OCI-LY3 (cell line): ENCODE data around the gene BBX.

Experiments
- EZH2phosphoT487 ChIP-seq: fragments of 200-600 bp; shearing (Covaris generic); IDR thresholded peaks from 2 replicates; pipeline ENCODE4 v1.6.1; 2018; ENCODE audit warnings: antibody characterized with exemption, mixed run types, low read depth
- TF ChIP-seq, protein P1 (sequence below): fragments of 200-600, 300-600 bp; sonication (generic); IDR thresholded peaks from 2 replicates; pipeline ENCODE4 v1.5.1; 2014; ENCODE audit warnings: antibody characterized with exemption, low read length, low read depth

- TF ChIP-seq, protein P1, sequence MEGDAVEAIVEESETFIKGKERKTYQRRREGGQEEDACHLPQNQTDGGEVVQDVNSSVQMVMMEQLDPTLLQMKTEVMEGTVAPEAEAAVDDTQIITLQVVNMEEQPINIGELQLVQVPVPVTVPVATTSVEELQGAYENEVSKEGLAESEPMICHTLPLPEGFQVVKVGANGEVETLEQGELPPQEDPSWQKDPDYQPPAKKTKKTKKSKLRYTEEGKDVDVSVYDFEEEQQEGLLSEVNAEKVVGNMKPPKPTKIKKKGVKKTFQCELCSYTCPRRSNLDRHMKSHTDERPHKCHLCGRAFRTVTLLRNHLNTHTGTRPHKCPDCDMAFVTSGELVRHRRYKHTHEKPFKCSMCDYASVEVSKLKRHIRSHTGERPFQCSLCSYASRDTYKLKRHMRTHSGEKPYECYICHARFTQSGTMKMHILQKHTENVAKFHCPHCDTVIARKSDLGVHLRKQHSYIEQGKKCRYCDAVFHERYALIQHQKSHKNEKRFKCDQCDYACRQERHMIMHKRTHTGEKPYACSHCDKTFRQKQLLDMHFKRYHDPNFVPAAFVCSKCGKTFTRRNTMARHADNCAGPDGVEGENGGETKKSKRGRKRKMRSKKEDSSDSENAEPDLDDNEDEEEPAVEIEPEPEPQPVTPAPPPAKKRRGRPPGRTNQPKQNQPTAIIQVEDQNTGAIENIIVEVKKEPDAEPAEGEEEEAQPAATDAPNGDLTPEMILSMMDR, result no peak
- TF ChIP-seq EZH2phosphoT487, result no peak
These were observed 146.9 kb downstream of the BBX start for GRCh38 chr3:107669669-107670068.
